Stimulated activated CD4-positive, alpha-beta T cell treated with anti-CD3 and anti-CD28 coated beads, TNF-alpha, amount 100 ng/mL, for 4 hours (primary cell): ENCODE data around the gene AVEN.
"Not testable (repeated sequence)": the region's sequence is repeated elsewhere in the genome, so short reads cannot be mapped to it uniquely, and the experiment has no call there.

Experiments used
- DNase-seq, 3 experiments: peaks; one replicate each; pipeline ENCODE4 v3.0.0-alpha.2; 2020; ENCODE audit warnings: low read depth in 3 of 3

The AVEN gene

DNA sequence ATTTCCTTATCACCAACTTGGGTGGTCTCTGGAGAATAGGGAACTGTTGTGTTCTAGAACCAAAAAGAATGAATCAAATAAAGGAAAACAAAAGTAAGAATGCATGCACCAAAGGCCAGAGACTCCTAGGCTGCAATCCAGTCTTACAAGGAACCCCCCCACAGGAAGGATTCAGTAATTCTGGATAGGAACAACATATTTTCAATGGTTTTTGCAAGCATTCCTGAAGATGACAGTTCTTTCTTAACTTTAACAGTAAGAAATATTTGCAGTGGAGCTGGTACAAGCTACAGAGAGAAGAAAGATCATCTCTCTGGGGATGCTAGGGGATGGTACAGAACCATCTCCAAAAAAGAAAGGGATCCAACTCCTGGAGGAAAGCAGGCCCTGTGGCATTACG, 186.9 kb downstream of the AVEN start:
- no peak for DNase-seq

DNA sequence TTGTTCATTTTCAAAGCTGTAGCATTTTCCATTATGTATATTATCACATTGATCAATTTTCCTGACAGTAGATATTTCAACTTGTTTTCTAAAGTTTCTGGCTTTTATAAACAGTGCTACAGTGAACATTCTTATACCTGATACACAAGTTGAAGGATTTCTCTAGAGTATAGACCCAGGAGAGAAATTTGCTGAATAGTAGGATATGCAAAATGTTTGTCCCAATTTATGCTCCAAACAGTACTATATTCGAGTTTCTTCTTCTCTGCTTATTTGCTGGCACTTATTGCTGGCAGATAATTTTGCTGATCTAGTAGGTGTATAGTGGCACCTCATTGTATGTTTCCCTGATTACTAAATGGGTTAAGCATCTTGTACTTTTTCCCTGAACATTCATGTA, 187.9 kb downstream of the AVEN start:
- DNase-seq = no peak

DNA sequence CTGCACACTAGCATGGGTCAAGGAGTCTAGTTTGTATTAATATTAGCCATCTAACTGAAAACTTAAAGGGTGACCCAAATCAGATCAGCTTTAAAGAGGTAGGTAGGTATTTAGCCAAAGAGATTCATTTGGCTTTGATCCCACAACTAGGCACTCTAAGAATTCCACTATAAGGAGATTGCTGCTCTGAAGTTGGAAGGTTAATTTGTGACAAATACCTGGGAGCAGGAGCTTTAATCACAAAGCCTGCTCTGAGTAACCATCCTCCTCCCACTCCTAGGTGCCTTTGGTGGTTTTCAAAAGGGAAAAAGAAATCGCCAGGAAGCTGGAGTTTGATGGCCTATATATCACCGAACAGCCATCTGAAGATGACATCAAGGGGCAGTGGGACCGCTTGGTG, 191.0 kb downstream of the AVEN start:
- DNase-seq = no peak

DNA sequence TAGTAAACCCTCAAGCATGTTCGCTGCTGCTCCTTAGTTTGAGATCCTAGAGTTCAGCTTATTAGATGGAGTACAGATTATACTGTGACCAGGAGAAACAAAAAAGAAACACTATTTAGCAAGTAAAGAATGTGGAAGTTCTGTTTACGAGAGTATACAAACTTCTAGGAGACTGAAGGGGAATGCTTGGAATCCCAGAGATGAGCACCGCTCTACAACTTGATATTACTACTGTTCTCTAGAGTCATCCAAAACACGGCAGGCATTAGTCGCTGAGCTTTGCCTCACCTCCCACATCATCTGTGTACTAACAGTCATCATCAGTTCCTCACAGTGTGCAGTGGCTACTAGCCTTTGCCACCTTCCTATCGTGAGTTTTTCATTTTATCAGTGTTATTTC, 192.1 kb downstream of the AVEN start:
- DNase-seq = no peak

DNA sequence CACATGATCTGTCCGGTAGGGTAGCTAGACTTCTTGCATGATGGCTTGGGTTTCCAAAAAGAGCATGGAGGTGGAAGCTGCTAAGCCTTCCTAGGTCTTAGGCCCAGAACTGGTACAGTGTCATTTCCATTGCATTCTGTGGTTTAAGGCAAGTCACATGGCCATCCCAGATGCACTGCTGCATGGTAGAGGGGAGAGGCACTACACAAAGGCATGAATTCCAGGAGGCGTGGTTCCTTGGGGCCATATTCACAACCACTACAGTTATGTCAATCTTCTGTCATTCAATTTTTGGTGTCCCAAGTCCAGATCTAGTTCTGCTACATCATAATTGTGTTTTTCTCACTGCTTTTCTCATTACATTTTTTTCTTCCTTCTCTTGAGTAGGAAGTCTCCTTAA, 192.9 kb downstream of the AVEN start:
- no peak for DNase-seq

DNA sequence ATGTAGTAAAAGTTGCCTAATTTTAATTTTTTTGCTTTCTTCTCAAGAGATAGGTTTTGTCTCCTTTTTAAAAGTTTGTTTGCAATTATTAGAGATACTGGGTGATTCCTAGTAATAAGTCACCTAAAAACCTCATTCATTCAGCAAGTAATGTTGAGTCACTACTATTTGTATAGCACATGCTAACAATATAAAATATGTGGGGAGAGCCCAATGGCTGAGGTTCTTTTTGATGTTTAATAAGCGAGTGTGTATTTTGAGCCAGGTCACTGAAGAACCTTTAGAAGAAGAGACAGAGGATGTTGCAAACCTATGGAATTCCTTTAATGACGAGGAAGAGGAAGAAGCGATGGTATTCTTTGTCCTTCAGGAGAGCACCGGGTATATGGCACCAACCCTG, 194.4 kb downstream of the AVEN start:
- no peak for DNase-seq

DNA sequence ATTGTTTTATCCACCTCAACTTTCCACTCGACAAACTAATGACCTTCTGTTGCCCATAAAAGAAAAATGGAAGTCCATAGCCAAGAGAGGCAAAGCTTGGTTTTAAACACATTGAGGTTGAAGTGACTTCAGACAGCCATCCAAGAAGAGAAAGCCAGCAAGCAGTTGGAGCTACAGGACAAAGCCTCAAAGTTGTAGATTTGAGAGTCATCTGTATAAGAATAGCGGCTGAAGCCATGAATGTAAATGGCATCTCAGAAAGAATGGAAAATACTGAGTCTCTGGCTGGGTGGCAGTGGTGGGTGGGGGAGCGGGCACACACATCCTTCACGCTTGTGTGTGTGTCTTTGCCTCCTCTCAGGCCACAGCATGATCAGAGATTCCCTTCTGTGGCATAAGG, 194.8 kb downstream of the AVEN start:
- DNase-seq = no peak

DNA sequence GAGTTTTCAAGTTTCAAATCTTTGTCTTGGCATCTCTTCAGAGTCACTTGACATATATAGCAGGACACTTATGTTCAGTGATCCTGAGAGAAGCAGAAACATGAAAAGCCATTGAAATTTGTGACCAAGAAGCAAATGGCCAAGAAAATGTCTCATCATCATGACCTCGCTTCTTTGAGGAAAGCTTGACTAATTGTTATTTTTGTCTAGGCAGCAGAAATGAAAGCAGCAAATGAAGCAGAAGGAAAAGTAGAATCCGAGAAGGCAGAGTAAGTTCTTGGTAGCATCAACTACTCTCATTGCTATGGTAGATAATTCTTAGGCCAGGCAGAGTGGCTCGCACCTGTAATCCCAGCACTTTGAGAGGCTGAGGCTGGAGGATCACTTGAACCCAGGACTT, 198.4 kb downstream of the AVEN start:
- DNase-seq = no peak

DNA sequence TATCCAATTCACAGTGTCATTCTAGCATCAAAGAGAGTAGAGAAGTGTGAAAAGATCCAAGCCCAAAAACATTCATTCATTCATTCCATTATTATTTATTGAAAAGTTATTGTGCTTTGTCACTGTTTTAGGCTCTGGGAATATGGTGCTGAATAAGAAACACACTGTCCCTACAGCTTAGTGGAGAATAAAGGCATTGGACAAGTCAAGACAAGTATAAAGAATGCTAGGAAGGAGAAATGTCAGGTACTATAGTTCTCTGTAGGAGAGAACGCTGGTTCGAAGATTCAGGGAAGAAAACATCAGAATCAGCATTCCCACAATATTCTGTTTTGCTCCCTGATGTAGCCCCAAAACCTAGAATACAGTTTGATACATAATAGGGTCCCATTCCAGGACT, 199.5 kb downstream of the AVEN start:
- no peak for DNase-seq

DNA sequence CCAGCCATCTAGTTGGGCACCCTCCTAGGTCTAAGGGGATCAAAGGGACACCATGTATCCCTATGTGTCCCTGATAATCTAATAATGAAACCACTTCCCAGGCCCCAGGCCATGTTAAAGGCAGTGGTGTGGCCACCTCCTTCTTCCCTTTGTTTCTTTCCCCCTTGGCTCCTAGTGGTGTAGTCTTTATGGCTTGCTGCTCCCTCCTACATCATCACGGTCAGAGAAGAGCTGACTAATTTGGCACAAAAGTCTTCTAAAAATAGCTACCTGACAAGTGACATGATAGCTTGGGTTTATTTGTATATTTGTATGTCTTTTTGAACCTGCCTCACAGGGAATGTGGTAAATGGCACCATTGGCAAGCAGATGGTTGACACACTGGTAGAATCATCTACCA, 201.7 kb downstream of the AVEN start:
- DNase-seq = no peak

DNA sequence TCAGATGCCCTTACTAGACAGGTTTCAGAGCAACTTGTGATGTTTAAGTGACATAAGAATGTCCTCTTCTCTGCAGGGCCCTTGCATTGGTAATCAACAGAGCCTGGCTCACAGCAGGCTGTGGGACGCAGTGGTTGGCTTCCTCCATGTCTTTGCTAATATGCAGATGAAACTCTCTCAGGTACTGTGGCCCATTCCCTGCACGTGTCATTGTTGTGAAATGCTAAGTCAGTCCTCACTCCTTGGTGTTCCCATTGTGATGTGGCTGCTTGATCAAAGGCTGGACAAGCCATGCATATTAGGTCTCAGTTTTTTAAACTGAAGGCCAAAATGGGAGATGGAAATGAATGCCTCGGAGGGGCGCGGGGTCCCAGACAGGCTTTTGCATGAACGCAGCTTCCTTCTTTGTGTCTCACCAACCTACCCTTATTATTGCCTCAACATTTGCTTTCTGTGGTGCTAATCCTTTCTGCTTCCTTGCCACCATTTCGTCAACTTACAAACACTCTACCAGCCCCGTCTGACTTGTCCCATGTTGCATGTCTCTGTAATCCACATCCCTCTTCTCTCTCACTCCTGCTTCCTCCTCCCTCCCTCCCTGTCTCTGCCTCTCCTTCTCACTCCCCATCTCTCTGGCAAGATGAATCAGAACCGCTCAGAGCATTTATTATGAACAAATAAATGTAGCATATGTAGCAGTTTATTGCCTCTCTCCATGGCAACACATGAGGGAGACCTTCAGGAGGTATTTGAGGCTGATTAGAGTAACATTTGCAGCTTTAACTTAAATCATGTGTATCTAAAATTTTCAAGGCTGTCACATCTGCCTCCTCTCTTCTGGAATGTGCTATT, 203.9 kb downstream of the AVEN start:
- no peak for DNase-seq

DNA sequence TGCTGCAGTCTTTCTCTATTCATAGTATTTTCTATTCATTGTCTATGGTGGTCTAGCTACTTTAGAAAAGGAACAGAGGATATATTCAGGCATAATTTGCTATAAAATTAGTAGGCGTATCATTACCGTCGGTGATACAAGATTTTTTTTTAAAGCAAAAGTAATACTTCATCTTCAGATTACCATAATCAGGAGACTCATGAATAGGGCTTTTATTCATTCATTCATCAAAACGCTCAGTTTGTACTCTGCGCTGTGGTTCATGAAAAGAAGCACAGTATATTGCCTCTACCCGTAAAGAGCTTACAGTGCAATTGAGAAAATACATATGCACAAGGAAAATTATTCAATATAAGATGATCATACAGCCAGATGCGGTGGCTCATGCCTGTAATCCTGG, 207.4 kb downstream of the AVEN start:
- no peak for DNase-seq

DNA sequence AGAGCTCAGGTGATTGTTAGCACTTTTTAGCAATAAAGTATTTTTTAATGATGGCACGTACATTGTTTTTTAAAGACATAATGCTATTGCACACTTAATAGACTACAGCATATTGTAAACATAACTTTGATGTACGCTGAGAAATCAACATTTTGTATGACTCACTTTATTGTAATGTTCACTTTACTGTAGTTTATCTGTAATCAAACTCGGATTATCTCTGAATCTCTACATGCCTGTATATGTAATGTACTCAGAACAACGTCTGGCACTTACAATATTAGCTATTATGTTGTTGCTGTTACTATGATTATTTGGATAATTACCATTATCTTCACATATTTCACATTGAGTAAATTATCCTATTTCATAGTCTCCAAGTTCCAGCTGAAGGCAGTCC, 208.7 kb downstream of the AVEN start:
- DNase-seq = no peak

DNA sequence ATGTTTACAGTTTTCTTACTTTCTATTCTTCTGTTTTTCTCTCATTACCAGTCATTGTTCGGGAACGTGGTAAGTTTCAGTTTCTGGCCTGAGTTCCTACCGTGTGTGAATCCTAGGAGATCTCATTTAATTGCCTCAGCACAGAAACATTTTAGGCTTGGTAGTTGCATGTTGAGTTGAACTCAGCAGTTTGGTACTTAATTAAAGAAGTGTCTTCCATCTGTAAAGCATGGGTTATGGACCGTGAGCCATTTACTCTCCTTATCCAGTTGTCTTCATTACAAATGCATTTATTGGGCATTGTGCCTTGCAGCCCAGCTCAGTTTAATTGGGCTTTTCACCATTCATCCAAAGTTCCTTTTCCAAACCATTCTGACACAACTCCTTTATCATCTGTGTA, 212.8 kb downstream of the AVEN start:
- DNase-seq = no peak

DNA sequence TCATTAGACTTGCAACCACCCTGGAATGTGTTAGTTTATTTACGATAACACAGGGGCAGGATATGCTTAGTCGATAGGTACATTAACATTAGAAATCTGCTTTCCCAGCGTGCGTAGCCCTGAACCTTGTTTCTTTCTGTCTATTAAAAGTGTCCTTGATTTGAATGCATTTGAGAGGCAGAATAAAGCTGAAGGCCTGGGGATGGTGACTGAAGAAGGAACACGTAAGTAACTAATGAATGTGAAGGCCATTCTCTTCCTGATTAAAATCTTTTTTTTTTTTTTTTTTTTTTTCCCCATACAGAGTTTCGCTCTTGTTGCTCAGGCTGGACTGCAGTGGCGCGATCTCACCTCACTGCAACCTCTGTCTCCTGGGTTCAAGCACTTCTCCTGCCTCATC, 213.6 kb downstream of the AVEN start:
- DNase-seq = no peak

DNA sequence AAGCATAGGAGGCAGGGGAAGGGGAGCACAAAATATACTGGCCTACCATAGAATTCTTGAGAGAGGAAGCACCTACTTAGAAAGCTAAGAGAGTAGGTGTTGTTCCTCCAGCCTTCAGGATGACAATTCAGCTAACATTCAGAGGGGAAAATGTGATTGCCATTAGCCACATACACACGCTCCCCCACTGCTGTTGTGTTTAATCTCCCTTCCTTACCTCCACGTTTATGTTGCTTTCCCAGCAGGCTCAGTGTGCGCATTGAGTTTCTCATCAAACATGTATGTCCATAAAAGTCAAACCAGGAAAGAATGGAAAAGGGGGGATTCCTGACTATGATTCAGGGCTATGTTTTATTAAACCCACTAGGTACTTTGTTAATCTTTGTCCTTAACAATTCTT, 215.9 kb downstream of the AVEN start:
- DNase-seq = no peak

DNA sequence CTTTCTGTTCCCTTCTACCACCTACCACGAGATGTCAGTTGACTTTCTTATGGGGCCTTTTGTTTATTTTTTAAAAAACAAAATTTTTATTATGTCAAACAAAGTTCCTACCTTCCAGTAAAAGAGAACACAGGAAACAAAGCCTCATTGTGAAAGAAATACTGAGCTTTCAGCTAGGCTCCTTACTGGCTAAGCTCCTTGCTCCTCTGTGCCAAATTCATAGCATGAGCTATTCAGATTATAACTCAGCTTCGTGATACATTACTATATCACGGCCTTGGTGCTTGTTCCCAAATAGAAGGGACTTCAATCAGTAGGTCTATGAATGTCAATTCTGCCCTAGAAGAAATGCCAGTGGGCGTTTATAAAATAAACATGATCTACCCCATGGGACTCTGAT, 216.5 kb downstream of the AVEN start:
- no peak for DNase-seq

DNA sequence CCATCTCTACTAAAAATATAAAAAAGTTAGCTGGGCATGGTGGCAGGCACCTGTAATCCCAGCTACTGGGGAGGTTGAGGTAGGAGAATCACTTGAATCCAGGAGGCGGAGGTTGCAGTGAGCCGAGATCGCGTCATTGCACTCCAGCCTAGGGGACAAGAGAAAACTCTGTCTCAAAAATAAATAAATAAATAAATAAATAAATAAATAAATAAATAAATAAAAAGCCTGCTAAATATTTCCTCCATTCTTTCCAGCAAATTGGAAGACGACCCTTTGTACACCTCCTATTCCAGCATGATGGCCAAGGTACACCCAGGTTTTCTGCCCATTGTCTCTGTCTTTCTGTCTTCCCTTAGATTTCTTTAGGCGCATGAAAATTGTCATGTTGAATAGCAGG, 219.5 kb downstream of the AVEN start:
- not testable (repeated sequence) for DNase-seq
